GM12873 (cell line): ENCODE results near the gene SPAG9.

Source experiments
- CTCF ChIP-seq: IDR thresholded peaks from 2 replicates; pipeline ENCODE4 v1.5.1; 2012; ENCODE audit warnings: low read depth, mild to moderate bottlenecking, moderate library complexity, low read length, control low read depth; ENCODE audit not compliant: insufficient read depth; ENCODE audit errors: missing control alignments

Gene SPAG9

GRCh38 chr17:50918933-50919296, 201.8 kb downstream of the SPAG9 start:
- no peak for TF ChIP-seq CTCF

GRCh38 chr17:50918071-50918932, 202.4 kb downstream of the SPAG9 start:
- no peak for TF ChIP-seq CTCF

GRCh38 chr17:50917418-50917743, 203.3 kb downstream of the SPAG9 start:
- TF ChIP-seq CTCF = no peak

- no peak for TF ChIP-seq CTCF
Measured at GRCh38 chr17:50916708-50917417, 203.8 kb downstream of the SPAG9 start.

- TF ChIP-seq CTCF = no peak
Measured at GRCh38 chr17:50916026-50916707, 204.5 kb downstream of the SPAG9 start.

GRCh38 chr17:50914505-50915063, 206.1 kb downstream of the SPAG9 start:
- TF ChIP-seq CTCF = no peak

- TF ChIP-seq CTCF = no peak
Measured at GRCh38 chr17:50913120-50913519, 207.5 kb downstream of the SPAG9 start.
